ENCODE data around the gene PLA2G4F.

The PLA2G4F gene

GRCh38 chr15:42104095-42104891, 52.1 kb downstream of the PLA2G4F start:
- no peak overlapping the region for H3K4me2 ChIP-seq (ENCODE audit: low read length)
- H3K79me2 ChIP-seq (ENCODE audit: insufficient read depth, low read length) = no peaks in the 10 kb centered on the region
- H4K20me1 ChIP-seq (ENCODE audit: insufficient read depth, low read length) = no peaks in the 10 kb centered on the region
- H3F3A ChIP-seq (ENCODE audit: insufficient read depth, low read length) = no peaks in the 10 kb centered on the region
- H3K9ac ChIP-seq (ENCODE audit: low read length) = no peak overlapping the region
- H3K36me3 ChIP-seq (ENCODE audit: insufficient read depth, low read length) = no peaks in the 10 kb centered on the region
- H3K9me2 ChIP-seq (ENCODE audit: low read depth, low read length) = no peaks in the 10 kb centered on the region
- no peak overlapping the region for H3K27ac ChIP-seq (ENCODE audit: low read depth, low read length, poor library complexity, severe bottlenecking)
- TF ChIP-seq CTCF (IDR thresholded peaks at IDR 0.05; ENCODE audit: low read length) (no peak), EZH2 (IDR thresholded peaks at IDR 0.05; ENCODE audit: borderline replicate concordance, low read length) (no peak)
- H3K4me3 ChIP-seq (ENCODE audit: low read depth, low read length, poor library complexity, severe bottlenecking) = no peak overlapping the region
- H3K9me3 ChIP-seq (ENCODE audit: low read length) = no peaks in the 10 kb centered on the region
- H3K27me3 ChIP-seq (ENCODE audit: insufficient read depth, low read length) = 0 out of 2 replicates have a peak, but pooled peaks cover 4% of the 10 kb centered on the region
- no peak overlapping the region for H2AFZ ChIP-seq (ENCODE audit: low read length)
- H3K4me1 ChIP-seq (ENCODE audit: insufficient read depth, low read length, severe bottlenecking) = peaks cover 7% of the 10 kb centered on the region

GRCh38 chr15:42102646-42103235, 53.7 kb downstream of the PLA2G4F start:
- no peak overlapping the region for H2AFZ ChIP-seq (ENCODE audit: low read length)
- no peaks in the 10 kb centered on the region for H3K9me3 ChIP-seq (ENCODE audit: low read length)
- no peaks in the 10 kb centered on the region for H4K20me1 ChIP-seq (ENCODE audit: insufficient read depth, low read length)
- no peak overlapping the region for H3K27ac ChIP-seq (ENCODE audit: low read depth, low read length, poor library complexity, severe bottlenecking)
- 0 out of 2 replicates have a peak, but pooled peaks cover 4% of the 10 kb centered on the region for H3K27me3 ChIP-seq (ENCODE audit: insufficient read depth, low read length)
- no peak overlapping the region for H3K9ac ChIP-seq (ENCODE audit: low read length)
- H3K79me2 ChIP-seq (ENCODE audit: insufficient read depth, low read length) = no peaks in the 10 kb centered on the region
- H3K4me1 ChIP-seq (ENCODE audit: insufficient read depth, low read length, severe bottlenecking) = peaks cover 6% of the 10 kb centered on the region
- TF ChIP-seq CTCF (IDR thresholded peaks at IDR 0.05; ENCODE audit: low read length) (no peak), EZH2 (IDR thresholded peaks at IDR 0.05; ENCODE audit: borderline replicate concordance, low read length) (no peak)
- no peaks in the 10 kb centered on the region for H3K9me2 ChIP-seq (ENCODE audit: low read depth, low read length)
- H3K4me2 ChIP-seq (ENCODE audit: low read length) = no peak overlapping the region
- no peak overlapping the region for H3K4me3 ChIP-seq (ENCODE audit: low read depth, low read length, poor library complexity, severe bottlenecking)
- H3K36me3 ChIP-seq (ENCODE audit: insufficient read depth, low read length) = no peaks in the 10 kb centered on the region
- no peaks in the 10 kb centered on the region for H3F3A ChIP-seq (ENCODE audit: insufficient read depth, low read length)

GRCh38 chr15:42101861-42102260, 54.6 kb downstream of the PLA2G4F start:
- H3K27me3 ChIP-seq (ENCODE audit: insufficient read depth, low read length) = no peaks in the 10 kb centered on the region
- no peak overlapping the region for H3K4me3 ChIP-seq (ENCODE audit: low read depth, low read length, poor library complexity, severe bottlenecking)
- no peak overlapping the region for H2AFZ ChIP-seq (ENCODE audit: low read length)
- no peaks in the 10 kb centered on the region for H4K20me1 ChIP-seq (ENCODE audit: insufficient read depth, low read length)
- H3K9me2 ChIP-seq (ENCODE audit: low read depth, low read length) = no peaks in the 10 kb centered on the region
- H3K4me1 ChIP-seq (ENCODE audit: insufficient read depth, low read length, severe bottlenecking) = no peaks in the 10 kb centered on the region
- H3K4me2 ChIP-seq (ENCODE audit: low read length) = no peak overlapping the region
- H3K9me3 ChIP-seq (ENCODE audit: low read length) = no peaks in the 10 kb centered on the region
- TF ChIP-seq EZH2 (IDR thresholded peaks at IDR 0.05; ENCODE audit: borderline replicate concordance, low read length) (no peak), CTCF (IDR thresholded peaks at IDR 0.05; ENCODE audit: low read length) (no peak)
- no peaks in the 10 kb centered on the region for H3F3A ChIP-seq (ENCODE audit: insufficient read depth, low read length)
- no peaks in the 10 kb centered on the region for H3K36me3 ChIP-seq (ENCODE audit: insufficient read depth, low read length)
- no peak overlapping the region for H3K9ac ChIP-seq (ENCODE audit: low read length)
- no peak overlapping the region for H3K27ac ChIP-seq (ENCODE audit: low read depth, low read length, poor library complexity, severe bottlenecking)
- H3K79me2 ChIP-seq (ENCODE audit: insufficient read depth, low read length) = no peaks in the 10 kb centered on the region

Data from OCI-LY1 (cell line).